Measurements from ENCODE around the gene LRRC37A3.
"Not testable (repeated sequence)": the region's sequence is repeated elsewhere in the genome, so short reads cannot be mapped to it uniquely, and the experiment has no call there.

GRCh38 chr17:64829068-64829467 lies 90.2 kb downstream of the LRRC37A3 start:
- TF ChIP-seq CTCF (conservative IDR thresholded peaks at IDR 0.05; ENCODE audit: low read length); EZH2phosphoT487 (IDR thresholded peaks at IDR 0.05; ENCODE audit: borderline replicate concordance): not testable (repeated sequence)
